Lung (tissue), 12 donors: ENCODE measurements around the gene KCNJ11. TPM values are rescaled to one million over a fixed set of nuclear protein-coding genes. Genes with fewer than 3 reads are reported as not detected.
"Not testable (repeated sequence)": the region's sequence is repeated elsewhere in the genome, so short reads cannot be mapped to it uniquely, and the experiment has no call there.

Experiments used
- ATAC-seq: fragments of 200-7000 bp; cut with Tn5 transposase; one replicate; pipeline ENCODE4 v1.9.1; 2020; ENCODE audit warnings: moderate number of reproducible peaks; ENCODE audit not compliant: insufficient read depth, low FRiP score
- DNase-seq, 3 donors: peaks; one replicate each; pipeline ENCODE4 v3.0.0-alpha.2; 2013 to 2017
- H3K27ac ChIP-seq, 2 donors: one replicate each; pipeline ENCODE4 v1.5.1; 2013; ENCODE audit warnings: mild to moderate bottlenecking in 2 of 2, moderate library complexity in 2 of 2, control low read depth in 1 of 2, inconsistent platforms in 1 of 2, low read depth in 1 of 2, low read length in 1 of 2
- H3K27me3 ChIP-seq, 3 donors: one replicate each; pipeline ENCODE4 v1.5.1; 2013; ENCODE audit warnings: low read length in 2 of 3; ENCODE audit not compliant: control insufficient read depth in 3 of 3, insufficient read depth in 3 of 3
- H3K36me3 ChIP-seq, 4 donors: one replicate each; pipeline ENCODE4 v1.5.1; 2013; ENCODE audit warnings: low read length in 4 of 4, mild to moderate bottlenecking in 1 of 4, moderate library complexity in 1 of 4; ENCODE audit not compliant: control insufficient read depth in 4 of 4, insufficient read depth in 4 of 4
- H3K4me1 ChIP-seq, 5 donors: one replicate each; pipeline ENCODE4 v1.5.1; 2013; ENCODE audit warnings: low read length in 5 of 5, mild to moderate bottlenecking in 2 of 5, moderate library complexity in 1 of 5; ENCODE audit not compliant: control insufficient read depth in 5 of 5, insufficient read depth in 5 of 5
- H3K4me3 ChIP-seq: one replicate; pipeline ENCODE4 v1.5.1; 2013; ENCODE audit warnings: mild to moderate bottlenecking, control low read depth, moderate library complexity
- H3K9ac ChIP-seq, 2 donors: one replicate each; pipeline ENCODE4 v1.5.1; 2013; ENCODE audit warnings: low read length in 2 of 2, control low read depth in 1 of 2; ENCODE audit not compliant: insufficient read depth in 1 of 2
- H3K9me3 ChIP-seq, 4 donors: one replicate each; pipeline ENCODE4 v1.5.1; 2013; ENCODE audit warnings: low read length in 3 of 4, mild to moderate bottlenecking in 1 of 4, moderate library complexity in 1 of 4; ENCODE audit not compliant: control insufficient read depth in 4 of 4, insufficient read depth in 3 of 4
- WGBS, 2 donors: extraction: QIAGEN DNeasy Blood & Tissue Kit; methylation state at CpG; one replicate each; pipeline ENCODE4 v1.1.7; 2013; 5-methylcytosine and 5-hydroxymethylcytosine counted together
- polyA plus RNA-seq, 2 donors: library from polyadenylated mRNA; stranded (reverse); fragments of 200-250 nt; gene quantifications; one replicate each; pipeline ENCODE4 v1.2.1, GENCODE V29; 2013
- total RNA-seq, 2 donors: library from RNA; depleted of rRNA in 1 of 2; stranded (reverse); fragments of >200 nt in 1 of 2; gene quantifications; one replicate each; pipeline ENCODE4 v1.2.1, GENCODE V29; 2014 to 2021
- TF ChIP-seq, protein P1 (sequence below): IDR thresholded peaks from 2 replicates; pipeline ENCODE4 v1.5.1; 2012; ENCODE audit warnings: mild to moderate bottlenecking; ENCODE audit errors: control extremely low read depth, extremely low read depth
- donor health status: control.
- donor health status: control.
- donor health status: Bipolar disorder and iron deficiency.
- donor health status: healthy.
- donor health status: DM: yes; HTN: yes; CAD: no.

KCNJ11 gene
- total and polyA plus RNA-seq, 4 donors: 2.3 to 4.5 (median 2.8) TPM

DNA sequence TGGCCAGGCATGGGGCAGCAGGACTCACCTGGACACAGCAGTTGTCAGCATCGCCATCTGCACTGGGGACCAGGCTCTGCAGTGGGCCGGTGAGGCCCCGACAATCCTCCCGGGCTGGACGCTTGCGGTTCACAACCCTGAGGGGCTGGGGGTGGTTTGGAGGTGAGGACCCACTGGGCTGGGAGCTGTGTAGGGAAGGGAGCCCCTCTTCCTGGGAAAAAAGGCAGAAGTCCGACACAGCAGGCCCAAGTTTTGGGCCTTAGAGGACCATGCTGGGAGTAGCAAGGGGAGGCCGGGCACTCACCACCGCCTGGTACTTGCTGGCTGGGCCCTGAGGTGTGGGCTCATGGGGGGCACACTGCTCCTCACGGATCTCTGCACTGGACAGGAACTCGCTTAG is 39.8 kb upstream of the KCNJ11 start:
- H3K27me3 ChIP-seq: no peaks in the 10 kb centered on the region
- H3K36me3 ChIP-seq: no peaks in the 10 kb centered on the region
- no peak for DNase-seq
- WGBS, 2 donors: 94 to 97% methylated on average over 11 of the region's 11 CpGs
- H3K9me3 ChIP-seq: no peaks in the 10 kb centered on the region
- H3K4me3 ChIP-seq: no peak overlapping the region
- TF ChIP-seq, protein P1, sequence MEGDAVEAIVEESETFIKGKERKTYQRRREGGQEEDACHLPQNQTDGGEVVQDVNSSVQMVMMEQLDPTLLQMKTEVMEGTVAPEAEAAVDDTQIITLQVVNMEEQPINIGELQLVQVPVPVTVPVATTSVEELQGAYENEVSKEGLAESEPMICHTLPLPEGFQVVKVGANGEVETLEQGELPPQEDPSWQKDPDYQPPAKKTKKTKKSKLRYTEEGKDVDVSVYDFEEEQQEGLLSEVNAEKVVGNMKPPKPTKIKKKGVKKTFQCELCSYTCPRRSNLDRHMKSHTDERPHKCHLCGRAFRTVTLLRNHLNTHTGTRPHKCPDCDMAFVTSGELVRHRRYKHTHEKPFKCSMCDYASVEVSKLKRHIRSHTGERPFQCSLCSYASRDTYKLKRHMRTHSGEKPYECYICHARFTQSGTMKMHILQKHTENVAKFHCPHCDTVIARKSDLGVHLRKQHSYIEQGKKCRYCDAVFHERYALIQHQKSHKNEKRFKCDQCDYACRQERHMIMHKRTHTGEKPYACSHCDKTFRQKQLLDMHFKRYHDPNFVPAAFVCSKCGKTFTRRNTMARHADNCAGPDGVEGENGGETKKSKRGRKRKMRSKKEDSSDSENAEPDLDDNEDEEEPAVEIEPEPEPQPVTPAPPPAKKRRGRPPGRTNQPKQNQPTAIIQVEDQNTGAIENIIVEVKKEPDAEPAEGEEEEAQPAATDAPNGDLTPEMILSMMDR: no peak
- H3K4me1 ChIP-seq: peaks cover 0 to 6% (median 0%) of the 10 kb centered on the region in 5 donors
- no peak for ATAC-seq
- H3K27ac ChIP-seq: no peak overlapping the region
- H3K9ac ChIP-seq: no peak overlapping the region

DNA sequence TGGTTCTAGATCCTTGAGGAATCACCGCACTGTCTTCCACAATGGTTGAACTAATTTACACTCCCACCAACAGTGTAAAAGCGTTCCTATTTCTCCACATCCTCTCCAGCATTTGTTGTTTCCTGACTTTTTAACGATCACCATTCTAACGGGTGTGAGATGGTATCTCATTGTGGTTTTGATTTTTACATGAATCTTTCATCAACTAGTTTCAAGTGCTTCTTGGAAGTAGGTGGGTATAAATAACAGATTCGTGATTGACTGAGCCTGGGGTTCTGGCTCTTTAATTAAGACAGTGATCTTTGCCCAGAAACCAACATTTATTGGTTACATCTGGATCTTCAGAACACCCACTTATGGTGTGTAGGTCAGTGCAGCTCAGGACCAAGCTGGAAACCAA is 37.8 kb upstream of the KCNJ11 start:
- not testable (repeated sequence) for H3K4me3 ChIP-seq, DNase-seq, H3K27ac ChIP-seq, H3K27me3 ChIP-seq, ATAC-seq, H3K4me1 ChIP-seq, H3K9me3 ChIP-seq, H3K36me3 ChIP-seq, H3K9ac ChIP-seq
- 33 to 52% methylated on average over 5 of the region's 5 CpGs for WGBS, 2 donors

DNA sequence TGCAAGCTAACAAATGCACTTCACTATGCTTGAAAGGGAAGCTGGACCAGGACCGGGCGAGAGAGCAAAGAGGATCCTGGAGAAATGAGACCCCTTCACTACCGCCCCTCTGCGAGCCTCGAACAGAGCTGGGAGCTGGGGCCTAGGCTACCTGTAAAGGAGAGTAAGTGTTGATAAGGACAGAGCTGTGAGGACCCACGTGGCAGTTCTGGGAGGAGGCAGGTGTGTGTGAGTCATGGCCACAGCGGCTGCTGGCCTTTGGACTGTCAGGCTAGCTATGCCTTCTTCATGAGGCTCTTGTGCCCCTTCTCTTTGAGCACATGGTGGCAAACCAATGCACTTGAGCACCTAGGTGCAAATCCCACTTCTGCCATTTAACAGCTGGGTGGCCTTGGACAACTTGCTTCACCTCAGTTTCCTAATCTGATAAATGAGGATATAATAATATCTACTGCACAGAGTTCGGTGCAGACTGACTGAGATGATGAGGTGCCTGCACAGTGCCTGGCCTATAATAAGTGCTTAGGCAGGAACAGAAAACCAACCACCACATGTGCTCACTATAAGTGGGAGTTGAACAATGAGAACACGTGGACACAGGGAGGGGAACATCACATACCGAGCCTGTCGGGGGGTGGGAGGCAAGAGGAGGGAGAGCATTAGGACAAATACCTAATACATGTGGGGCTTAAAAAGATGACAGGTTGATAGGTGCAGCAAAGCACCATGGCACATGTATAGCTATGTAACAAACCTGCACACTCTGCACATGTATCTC is 35.3 kb upstream of the KCNJ11 start:
- H3K36me3 ChIP-seq: no peaks in the 10 kb centered on the region
- TF ChIP-seq, protein P1: no peak
- ATAC-seq (no peak), DNase-seq (no peak)
- no peak overlapping the region for H3K27ac ChIP-seq
- H3K9ac ChIP-seq: no peak overlapping the region
- H3K27me3 ChIP-seq: no peaks in the 10 kb centered on the region
- no peak overlapping the region for H3K4me3 ChIP-seq
- H3K9me3 ChIP-seq: no peaks in the 10 kb centered on the region
- 75 to 82% methylated on average over 11 of the region's 11 CpGs for WGBS, 2 donors
- no peaks in the 10 kb centered on the region for H3K4me1 ChIP-seq

DNA sequence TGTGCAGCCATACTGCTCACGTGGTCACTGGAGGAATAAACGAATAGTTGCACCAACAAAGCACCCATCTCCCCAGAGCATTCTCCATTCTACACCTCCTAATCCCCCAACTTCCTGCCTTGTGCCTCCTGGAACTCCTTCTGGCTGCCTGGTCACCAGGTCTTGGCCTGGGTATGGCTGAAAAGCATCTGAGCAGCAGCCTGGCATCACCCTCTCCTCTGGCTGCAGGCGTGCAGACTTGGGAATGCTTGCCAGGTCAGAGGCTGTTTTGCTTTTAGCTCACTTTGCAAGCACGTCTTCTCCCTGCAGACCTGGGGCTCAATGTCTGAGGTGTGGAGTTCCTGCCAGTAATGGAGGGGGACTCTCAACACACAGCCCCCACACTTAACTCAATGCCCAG is 33.3 kb upstream of the KCNJ11 start:
- ATAC-seq (no peak), DNase-seq (no peak)
- Histone ChIP-seq H3K27ac (no peak overlapping the region), H3K4me1 (no peaks in the 10 kb centered on the region), H3K36me3 (no peaks in the 10 kb centered on the region), H3K9me3 (no peaks in the 10 kb centered on the region), H3K4me3 (no peak overlapping the region), H3K9ac (no peak overlapping the region), H3K27me3 (no peaks in the 10 kb centered on the region)
- 68 to 71% methylated on average over 4 of the region's 4 CpGs for WGBS, 2 donors
- TF ChIP-seq, protein P1: no peak
